Stimulated activated CD4-positive, alpha-beta T cell treated with anti-CD3 and anti-CD28 coated beads, Interleukin-4, amount 100 ng/mL, for 1 hour (primary cell): Measurements from ENCODE around the gene FSIP2.
"Not testable (repeated sequence)": the region's sequence is repeated elsewhere in the genome, so short reads cannot be mapped to it uniquely, and the experiment has no call there.

Experiments
- DNase-seq: peaks from one replicate; pipeline ENCODE4 v3.0.0-alpha.2; 2020

The FSIP2 gene

DNA sequence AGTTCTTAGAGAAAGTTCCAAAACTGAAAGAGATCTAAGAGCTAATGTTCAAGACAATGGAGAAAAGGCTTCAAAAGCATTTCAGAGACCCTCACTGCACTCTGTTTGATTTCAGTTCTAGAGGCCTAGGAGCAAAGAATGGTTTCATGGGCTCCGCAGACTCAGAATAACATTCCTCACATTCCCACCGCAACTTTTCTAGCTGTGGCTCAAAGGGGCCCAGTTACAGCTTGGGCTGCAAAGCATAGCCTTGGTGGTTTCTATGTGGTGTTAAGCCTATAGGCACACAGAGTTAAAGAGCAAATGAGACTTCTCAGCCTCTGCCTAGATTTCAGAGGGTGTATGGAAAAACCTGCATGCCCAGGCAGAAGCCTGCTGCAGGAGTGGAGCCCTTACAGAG, 73.0 kb downstream of the FSIP2 start:
- DNase-seq: no peak

DNA sequence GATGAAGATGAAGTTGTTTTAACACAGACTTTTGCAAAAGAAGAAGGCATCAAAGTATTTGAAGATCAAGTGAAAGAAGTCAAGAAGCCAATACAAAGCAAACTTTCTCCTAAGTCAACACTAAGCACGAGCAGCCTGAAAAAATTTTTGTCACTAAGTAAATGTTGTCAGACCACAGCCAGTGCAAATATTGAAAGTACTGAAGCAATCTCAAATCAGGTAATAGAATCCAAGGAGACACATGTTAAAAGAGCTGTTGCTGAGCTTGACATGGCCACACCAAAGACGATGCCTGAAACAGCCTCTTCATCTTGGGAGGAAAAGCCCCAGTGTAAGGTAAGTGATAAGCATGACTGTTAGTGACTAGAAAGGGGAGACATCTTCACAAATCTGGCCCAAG, 75.1 kb downstream of the FSIP2 start:
- DNase-seq: no peak

DNA sequence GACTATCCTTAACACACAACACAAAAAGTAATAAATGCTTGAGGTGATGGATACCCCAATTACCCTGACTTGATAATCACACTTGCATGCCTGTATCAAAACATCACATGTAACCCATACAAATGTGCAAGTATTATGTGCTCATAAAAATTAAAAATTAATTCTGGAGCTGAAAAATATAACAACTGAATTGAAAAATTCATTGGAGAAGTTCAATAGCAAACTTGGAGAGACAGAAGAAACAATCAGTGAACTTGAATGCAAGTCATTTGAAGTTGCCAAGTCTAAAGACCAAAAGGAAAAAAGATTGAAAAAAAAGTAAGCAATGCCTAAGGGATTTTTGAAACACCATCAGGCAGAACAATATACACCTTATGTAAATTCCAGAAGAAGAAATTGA, 79.4 kb downstream of the FSIP2 start:
- DNase-seq: no peak

DNA sequence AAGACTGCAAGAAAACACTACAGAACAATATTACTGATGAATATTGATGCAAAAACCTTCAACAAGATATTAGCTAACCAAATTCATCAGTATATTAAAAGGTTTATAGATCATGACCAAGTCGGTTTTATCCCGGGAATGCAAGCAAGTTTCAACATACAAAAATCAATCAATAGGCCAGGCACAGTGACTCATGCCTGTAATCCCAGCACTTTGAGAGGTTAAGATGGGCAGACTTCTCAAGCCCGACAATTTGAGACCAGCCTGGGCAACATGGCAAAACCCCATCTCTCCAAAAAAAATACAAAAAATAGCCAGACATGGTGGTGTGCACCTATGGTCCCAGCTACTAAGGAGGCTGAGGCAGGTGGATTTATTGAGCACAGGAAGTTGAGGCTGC, 82.9 kb downstream of the FSIP2 start:
- DNase-seq: no peak

DNA sequence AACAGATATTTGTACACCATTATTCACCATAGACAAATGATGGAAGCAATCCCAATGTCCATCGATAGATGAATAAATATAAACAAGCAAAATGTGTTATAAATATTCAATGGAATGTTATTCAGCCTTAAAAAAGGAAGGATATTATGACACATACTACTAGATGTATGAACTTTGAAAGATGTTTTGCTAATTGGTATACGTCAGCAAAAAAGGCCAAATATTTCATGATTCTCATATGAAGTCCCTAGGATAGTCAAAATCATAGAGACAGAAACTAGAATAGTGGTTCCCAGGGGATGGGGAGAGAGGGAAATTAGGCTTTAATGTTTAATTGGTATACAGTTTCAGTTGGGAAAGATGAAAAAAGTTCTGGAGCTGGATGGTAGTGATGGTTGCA, 85.2 kb downstream of the FSIP2 start:
- no peak for DNase-seq

- DNase-seq: no peak
Observed at GRCh38 chr2:185825557-185825956, 87.0 kb downstream of the FSIP2 start.

DNA sequence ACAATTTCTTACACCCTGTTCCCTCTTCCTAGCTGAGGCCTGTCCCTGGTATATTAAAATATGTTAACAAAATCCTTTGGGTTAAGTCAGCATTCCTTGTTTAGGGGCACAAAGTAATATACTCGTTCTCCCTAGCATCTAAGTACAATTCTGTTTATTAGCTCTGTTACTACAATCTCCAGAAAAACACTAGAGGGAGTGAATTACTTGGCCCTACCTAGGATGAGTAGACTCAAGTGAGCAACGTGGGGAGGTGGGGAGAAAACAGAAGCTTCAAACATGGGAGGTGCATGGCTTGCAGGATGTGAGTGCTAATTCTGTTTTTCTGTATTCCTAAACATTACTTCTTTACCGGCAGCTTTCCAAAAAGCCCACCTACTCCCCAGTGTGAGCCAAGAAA, 89.7 kb downstream of the FSIP2 start:
- no peak for DNase-seq

GRCh38 chr2:185833864-185834263, 95.3 kb downstream of the FSIP2 start:
- no peak for DNase-seq

DNA sequence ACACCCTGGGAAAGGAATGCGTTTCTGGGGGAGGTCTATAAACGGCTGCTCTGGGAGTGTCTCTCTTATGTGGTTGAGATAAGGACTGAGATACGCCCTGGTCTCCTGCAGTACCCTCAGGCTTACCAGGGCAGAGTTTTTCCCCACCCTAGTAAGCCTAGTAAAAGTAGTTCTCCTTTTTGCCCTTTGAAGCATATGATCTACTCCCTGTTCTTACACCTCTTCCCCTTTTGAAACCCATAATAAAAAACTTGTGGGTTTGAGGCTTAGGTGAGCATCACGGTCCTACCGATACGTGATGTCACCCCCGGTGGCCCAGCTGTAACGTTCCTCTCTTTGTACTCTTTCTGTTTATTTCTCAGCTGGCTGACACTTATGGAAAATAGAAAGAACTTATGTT, 97.4 kb downstream of the FSIP2 start:
- DNase-seq: no peak

DNA sequence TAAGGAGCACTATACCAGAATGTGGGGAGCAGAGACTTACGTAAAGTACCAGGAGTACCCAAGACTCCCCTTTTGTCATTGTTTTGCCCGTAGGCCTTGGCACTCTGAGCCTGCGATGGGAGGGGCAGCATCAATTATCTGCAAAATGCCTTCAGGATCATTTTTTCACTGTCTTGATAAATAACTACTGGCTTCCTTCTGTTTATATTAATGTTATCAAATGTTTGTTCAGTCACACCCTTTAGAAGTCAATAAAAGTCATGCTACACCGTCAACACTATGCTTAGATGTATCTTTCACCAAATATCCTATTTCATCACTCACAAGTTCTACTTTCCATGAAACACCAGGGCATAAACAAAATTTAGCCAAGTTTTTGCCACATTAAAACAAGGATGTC, 116.3 kb downstream of the FSIP2 start:
- no peak for DNase-seq

- no peak for DNase-seq
Observed at GRCh38 chr2:185857691-185858090, 119.1 kb downstream of the FSIP2 start.

DNA sequence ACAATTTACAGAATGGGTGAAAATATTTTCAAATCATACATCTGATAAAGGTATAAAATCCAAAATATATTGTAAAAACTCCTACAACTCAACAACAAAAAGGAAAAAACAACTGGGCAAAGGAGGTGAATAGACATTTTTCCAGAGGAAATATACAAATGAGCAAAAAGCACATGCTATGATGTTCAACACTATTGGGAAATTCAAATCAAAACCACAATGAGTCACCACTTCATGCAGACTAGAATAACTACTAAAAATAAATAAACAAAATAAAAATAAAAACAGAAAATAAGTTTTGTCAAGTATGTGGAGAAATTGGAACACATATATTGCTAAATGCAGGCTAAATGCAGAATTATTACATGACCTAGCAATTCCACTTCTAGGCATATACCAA, 120.9 kb downstream of the FSIP2 start:
- no peak for DNase-seq

DNA sequence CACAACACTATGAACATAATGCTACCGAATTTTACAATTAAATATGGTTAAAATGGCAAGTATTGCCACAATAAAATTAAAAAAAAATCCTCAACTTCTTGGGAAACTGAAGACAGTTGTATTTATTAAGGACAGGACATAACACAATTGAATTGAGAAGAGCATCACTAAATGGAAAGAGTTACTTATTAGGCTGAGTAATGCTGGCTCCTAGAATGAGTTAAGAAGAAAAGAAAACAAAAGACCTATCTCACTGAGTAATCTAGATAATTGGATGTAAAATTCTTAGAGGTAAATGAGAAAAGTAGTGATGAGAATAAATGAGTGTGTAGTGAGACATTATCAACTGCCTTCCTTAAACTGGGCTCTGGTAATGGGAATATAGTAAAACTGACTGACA, 121.7 kb downstream of the FSIP2 start:
- DNase-seq: no peak

GRCh38 chr2:185862657-185863398, 124.2 kb downstream of the FSIP2 start:
- no peak for DNase-seq

DNA sequence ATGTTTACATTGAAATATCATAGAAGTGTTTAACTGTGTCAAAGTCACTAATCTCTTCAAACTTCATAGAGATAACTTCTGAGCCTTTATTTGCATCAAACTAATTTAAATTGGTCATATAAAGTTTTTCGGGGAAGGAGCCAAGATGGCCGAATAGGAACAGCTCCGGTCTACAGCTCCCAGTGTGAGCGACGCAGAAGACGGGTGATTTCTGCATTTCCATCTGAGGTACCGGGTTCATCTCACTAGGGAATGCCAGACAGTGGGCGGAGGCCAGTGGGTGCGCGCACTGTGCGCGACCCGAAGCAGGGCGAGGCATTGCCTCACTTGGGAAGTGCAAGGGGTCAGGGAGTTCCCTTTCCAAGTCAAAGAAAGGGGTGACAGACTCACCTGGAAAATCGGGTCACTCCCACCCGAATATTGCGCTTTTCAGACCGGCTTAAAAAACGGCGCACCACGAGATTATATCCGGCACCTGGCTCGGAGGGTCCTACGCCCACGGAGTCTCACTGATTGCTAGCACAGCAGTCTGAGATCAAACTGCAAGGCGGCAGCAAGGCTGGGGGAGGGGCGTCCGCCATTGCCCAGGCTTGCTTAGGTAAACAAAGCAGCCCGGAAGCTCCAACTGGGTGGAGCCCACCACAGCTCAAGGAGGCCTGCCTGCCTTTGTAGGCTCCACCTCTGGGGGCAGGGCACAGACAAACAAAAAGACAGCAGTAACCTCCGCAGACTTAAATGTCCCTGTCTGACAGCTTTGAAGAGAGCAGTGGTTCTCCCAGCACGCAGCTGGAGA, 126.1 kb downstream of the FSIP2 start:
- not testable (repeated sequence) for DNase-seq

- no peak for DNase-seq
Observed at GRCh38 chr2:185875136-185875931, 136.7 kb downstream of the FSIP2 start.

DNA sequence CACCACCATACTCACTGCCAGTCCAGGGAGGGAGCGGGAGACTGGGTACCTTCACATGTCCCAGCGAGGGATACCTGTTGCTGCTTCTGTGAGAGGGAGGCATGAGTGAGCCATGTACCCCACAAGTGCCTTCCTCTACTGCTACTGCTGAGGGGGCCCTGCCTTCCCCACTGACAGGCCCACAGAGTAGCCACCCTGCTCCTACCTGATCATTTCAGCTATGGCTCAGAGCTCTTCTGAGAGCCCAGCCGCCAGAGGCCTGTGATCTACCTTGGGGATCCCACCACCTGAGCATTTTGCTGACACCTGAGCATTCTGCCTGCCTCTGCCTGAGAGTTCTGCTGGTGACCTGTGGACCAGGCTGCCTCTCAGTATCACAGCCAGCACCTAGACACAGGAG, 137.6 kb downstream of the FSIP2 start:
- DNase-seq: no peak

- DNase-seq: no peak
Observed at GRCh38 chr2:185880396-185880795, 141.8 kb downstream of the FSIP2 start.
